HUES6 (cell line): ENCODE data around the gene HSPH1.
"Not testable (repeated sequence)": the region's sequence is repeated elsewhere in the genome, so short reads cannot be mapped to it uniquely, and the experiment has no call there.

Experiments used
- H3K27ac ChIP-seq: 2 replicates; pipeline ENCODE4 v1.7.0; 2013; ENCODE audit warnings: low read depth, mild to moderate bottlenecking, low read length, inconsistent platforms
- H3K27me3 ChIP-seq: 2 replicates; pipeline ENCODE4 v1.6.1; 2013; ENCODE audit warnings: low read length; ENCODE audit not compliant: control insufficient read depth, insufficient read depth
- H3K36me3 ChIP-seq: 2 replicates; pipeline ENCODE4 v1.6.1; 2013; ENCODE audit warnings: low read length; ENCODE audit not compliant: control insufficient read depth, insufficient read depth
- H3K4me1 ChIP-seq: 2 replicates; pipeline ENCODE4 v1.6.1; 2013; ENCODE audit warnings: low read length; ENCODE audit not compliant: control insufficient read depth, insufficient read depth
- H3K4me3 ChIP-seq: 2 replicates; pipeline ENCODE4 v1.5.1; 2013; ENCODE audit warnings: low read depth, low read length
- H3K9ac ChIP-seq: one replicate; pipeline ENCODE4 v1.6.1; 2013; ENCODE audit warnings: mild to moderate bottlenecking, low read length
- H3K9me3 ChIP-seq: 2 replicates; pipeline ENCODE4 v1.6.1; 2013; ENCODE audit warnings: low read depth, low read length; ENCODE audit not compliant: control insufficient read depth, insufficient read depth

HSPH1 gene

GRCh38 chr13:31198519-31198918 is 36.8 kb upstream of the HSPH1 start:
- Histone ChIP-seq H3K27me3 (no peaks in the 10 kb centered on the region), H3K9ac (no peak overlapping the region), H3K4me3 (no peak overlapping the region), H3K4me1 (no peaks in the 10 kb centered on the region), H3K27ac (no peak overlapping the region), H3K9me3 (no peaks in the 10 kb centered on the region), H3K36me3 (no peaks in the 10 kb centered on the region)

- no peak overlapping the region for H3K9ac ChIP-seq
- no peaks in the 10 kb centered on the region for H3K36me3 ChIP-seq
- no peaks in the 10 kb centered on the region for H3K9me3 ChIP-seq
- H3K27ac ChIP-seq, result no peak overlapping the region
- H3K27me3 ChIP-seq, result no peaks in the 10 kb centered on the region
- no peaks in the 10 kb centered on the region for H3K4me1 ChIP-seq
- H3K4me3 ChIP-seq, result no peak overlapping the region
Measured at GRCh38 chr13:31196992-31197391, 35.3 kb upstream of the HSPH1 start.

GRCh38 chr13:31195616-31196015 is 33.9 kb upstream of the HSPH1 start:
- Histone ChIP-seq H3K27me3 (no peaks in the 10 kb centered on the region), H3K9me3 (no peaks in the 10 kb centered on the region), H3K27ac (no peak overlapping the region), H3K4me1 (no peaks in the 10 kb centered on the region), H3K4me3 (no peak overlapping the region), H3K36me3 (no peaks in the 10 kb centered on the region), H3K9ac (no peak overlapping the region)

GRCh38 chr13:31192306-31192705 is 30.6 kb upstream of the HSPH1 start:
- no peak overlapping the region for H3K27ac ChIP-seq
- no peaks in the 10 kb centered on the region for H3K27me3 ChIP-seq
- H3K9ac ChIP-seq, result no peak overlapping the region
- no peaks in the 10 kb centered on the region for H3K4me1 ChIP-seq
- H3K4me3 ChIP-seq, result no peak overlapping the region
- H3K9me3 ChIP-seq, result peaks cover 11% of the 10 kb centered on the region
- no peaks in the 10 kb centered on the region for H3K36me3 ChIP-seq

- H3K4me1 ChIP-seq, result no peaks in the 10 kb centered on the region
- H3K36me3 ChIP-seq, result no peaks in the 10 kb centered on the region
- no peak overlapping the region for H3K4me3 ChIP-seq
- H3K27ac ChIP-seq, result no peak overlapping the region
- H3K9me3 ChIP-seq, result peaks cover 11% of the 10 kb centered on the region
- no peak overlapping the region for H3K9ac ChIP-seq
- no peaks in the 10 kb centered on the region for H3K27me3 ChIP-seq
Measured at GRCh38 chr13:31191748-31192147, 30.0 kb upstream of the HSPH1 start.

- Histone ChIP-seq H3K4me3 (no peak overlapping the region), H3K27ac (no peak overlapping the region), H3K4me1 (no peaks in the 10 kb centered on the region), H3K36me3 (no peaks in the 10 kb centered on the region), H3K9ac (no peak overlapping the region), H3K27me3 (no peaks in the 10 kb centered on the region), H3K9me3 (peaks cover 14% of the 10 kb centered on the region)
Measured at GRCh38 chr13:31184981-31185645, 23.4 kb upstream of the HSPH1 start.

- H3K9ac ChIP-seq, result no peak overlapping the region
- H3K4me3 ChIP-seq, result no peak overlapping the region
- no peaks in the 10 kb centered on the region for H3K4me1 ChIP-seq
- no peak overlapping the region for H3K27ac ChIP-seq
- H3K36me3 ChIP-seq, result no peaks in the 10 kb centered on the region
- peaks cover 14% of the 10 kb centered on the region for H3K9me3 ChIP-seq
- no peaks in the 10 kb centered on the region for H3K27me3 ChIP-seq
Measured at GRCh38 chr13:31184451-31184850, 22.7 kb upstream of the HSPH1 start.

- H3K36me3 ChIP-seq, result no peaks in the 10 kb centered on the region
- H3K27ac ChIP-seq, result no peak overlapping the region
- H3K4me3 ChIP-seq, result no peak overlapping the region
- no peak overlapping the region for H3K9ac ChIP-seq
- no peaks in the 10 kb centered on the region for H3K4me1 ChIP-seq
- peaks cover 10% of the 10 kb centered on the region; the same call in 1 of the 2 replicates for H3K9me3 ChIP-seq
- H3K27me3 ChIP-seq, result no peaks in the 10 kb centered on the region
Measured at GRCh38 chr13:31182987-31183386, 21.3 kb upstream of the HSPH1 start.

GRCh38 chr13:31179754-31180153 is 18.1 kb upstream of the HSPH1 start:
- Histone ChIP-seq H3K9me3 (0 out of 2 replicates have a peak, but pooled peaks cover 9% of the 10 kb centered on the region), H3K27me3 (no peaks in the 10 kb centered on the region), H3K4me1 (no peaks in the 10 kb centered on the region), H3K9ac (no peak overlapping the region), H3K27ac (no peak overlapping the region), H3K36me3 (no peaks in the 10 kb centered on the region), H3K4me3 (no peak overlapping the region)

GRCh38 chr13:31179241-31179640 is 17.5 kb upstream of the HSPH1 start:
- Histone ChIP-seq H3K27ac (no peak overlapping the region), H3K9me3 (0 out of 2 replicates have a peak, but pooled peaks cover 9% of the 10 kb centered on the region), H3K27me3 (no peaks in the 10 kb centered on the region), H3K4me1 (no peaks in the 10 kb centered on the region), H3K4me3 (no peak overlapping the region), H3K36me3 (no peaks in the 10 kb centered on the region), H3K9ac (no peak overlapping the region)

GRCh38 chr13:31177813-31178495 is 16.2 kb upstream of the HSPH1 start:
- not testable (repeated sequence) for H3K27ac ChIP-seq, H3K9me3 ChIP-seq, H3K36me3 ChIP-seq, H3K4me1 ChIP-seq, H3K4me3 ChIP-seq, H3K9ac ChIP-seq, H3K27me3 ChIP-seq
